Nephron progenitor cell (in vitro differentiated cells): ENCODE data around the gene SLC44A3.

Experiments used
- DNase-seq: peaks from one replicate; pipeline ENCODE4 v3.0.0; 2021
- H3K27ac Mint-ChIP-seq: 2 replicates; pipeline ENCODE4 v1.8.0; 2021; ENCODE audit warnings: mild to moderate bottlenecking, moderate library complexity, mixed read lengths
- H3K27me3 Mint-ChIP-seq: 2 replicates; pipeline ENCODE4 v1.8.0; 2021; ENCODE audit warnings: mild to moderate bottlenecking, low read depth, mixed read lengths; ENCODE audit not compliant: poor library complexity
- H3K36me3 Mint-ChIP-seq: 2 replicates; pipeline ENCODE4 v1.8.0; 2021; ENCODE audit warnings: low read depth, mixed read lengths
- H3K4me1 Mint-ChIP-seq: 2 replicates; pipeline ENCODE4 v1.8.0; 2021; ENCODE audit warnings: mixed read lengths
- H3K4me3 Mint-ChIP-seq: 2 replicates; pipeline ENCODE4 v1.8.0; 2021; ENCODE audit warnings: mild to moderate bottlenecking, moderate library complexity, mixed read lengths
- H3K9me3 Mint-ChIP-seq: 2 replicates; pipeline ENCODE4 v1.8.0; 2021; ENCODE audit warnings: mild to moderate bottlenecking, moderate library complexity, mixed read lengths
- CTCF ChIP-seq: fragments of 200-600 bp; sonication (generic); IDR thresholded peaks from 2 replicates; pipeline ENCODE4 v1.5.0; 2021; ENCODE audit warnings: antibody characterized with exemption

Gene SLC44A3

GRCh38 chr1:94863297-94863911 lies 43.2 kb downstream of the SLC44A3 start:
- Mint-ChIP-seq H3K27me3 (no peaks in the 10 kb centered on the region), H3K4me1 (peaks cover 73% of the 10 kb centered on the region), H3K9me3 (no peaks in the 10 kb centered on the region), H3K4me3 (peak overlapping the region; percentile 67), H3K36me3 (no peaks in the 10 kb centered on the region), H3K27ac (peak overlapping the region; percentile 94)
- TF ChIP-seq CTCF, result no peak
- DNase-seq, result no peak

GRCh38 chr1:94863919-94864318 lies 43.8 kb downstream of the SLC44A3 start:
- no peak for DNase-seq
- TF ChIP-seq CTCF, result no peak
- Mint-ChIP-seq H3K27me3 (no peaks in the 10 kb centered on the region), H3K4me3 (peak overlapping the region; percentile 67), H3K27ac (peak overlapping the region; percentile 94), H3K36me3 (no peaks in the 10 kb centered on the region), H3K9me3 (no peaks in the 10 kb centered on the region), H3K4me1 (peaks cover 71% of the 10 kb centered on the region)

GRCh38 chr1:94864821-94865220 lies 44.7 kb downstream of the SLC44A3 start:
- Mint-ChIP-seq H3K36me3 (no peaks in the 10 kb centered on the region), H3K9me3 (no peaks in the 10 kb centered on the region), H3K4me3 (peak overlapping the region; percentile 67), H3K27ac (peak overlapping the region; percentile 66), H3K4me1 (peaks cover 70% of the 10 kb centered on the region), H3K27me3 (no peaks in the 10 kb centered on the region)
- no peak for TF ChIP-seq CTCF
- peak; percentile 35 for DNase-seq

- H3K36me3 Mint-ChIP-seq, result no peaks in the 10 kb centered on the region
- peaks cover 64% of the 10 kb centered on the region for H3K4me1 Mint-ChIP-seq
- no peaks in the 10 kb centered on the region for H3K27me3 Mint-ChIP-seq
- no peaks in the 10 kb centered on the region for H3K9me3 Mint-ChIP-seq
- H3K4me3 Mint-ChIP-seq, result peak overlapping the region; percentile 67
- no peak for TF ChIP-seq CTCF
- peak overlapping the region; percentile 66 for H3K27ac Mint-ChIP-seq
- no peak for DNase-seq
Observed at GRCh38 chr1:94865360-94865759, 45.2 kb downstream of the SLC44A3 start.

GRCh38 chr1:94866164-94866807 lies 46.1 kb downstream of the SLC44A3 start:
- Mint-ChIP-seq H3K4me1 (peaks cover 62% of the 10 kb centered on the region), H3K27ac (peak overlapping the region; percentile 97)

More at GRCh38 chr1:94866164-94866807, 46.1 kb downstream of the SLC44A3 start:
- H3K4me3 Mint-ChIP-seq, result peak overlapping the region; percentile 26
- no peaks in the 10 kb centered on the region for H3K27me3 Mint-ChIP-seq
- no peak for DNase-seq
- no peaks in the 10 kb centered on the region for H3K36me3 Mint-ChIP-seq
- no peaks in the 10 kb centered on the region for H3K9me3 Mint-ChIP-seq
- TF ChIP-seq CTCF, result no peak
